ENCODE data around the gene PSMG1. TPM values are rescaled to one million over a fixed set of nuclear protein-coding genes. Genes with fewer than 3 reads are reported as not detected.

PSMG1 gene
- total RNA-seq, 2 experiments from 2014 or later, result 7.8 to 7.9 TPM

DNA sequence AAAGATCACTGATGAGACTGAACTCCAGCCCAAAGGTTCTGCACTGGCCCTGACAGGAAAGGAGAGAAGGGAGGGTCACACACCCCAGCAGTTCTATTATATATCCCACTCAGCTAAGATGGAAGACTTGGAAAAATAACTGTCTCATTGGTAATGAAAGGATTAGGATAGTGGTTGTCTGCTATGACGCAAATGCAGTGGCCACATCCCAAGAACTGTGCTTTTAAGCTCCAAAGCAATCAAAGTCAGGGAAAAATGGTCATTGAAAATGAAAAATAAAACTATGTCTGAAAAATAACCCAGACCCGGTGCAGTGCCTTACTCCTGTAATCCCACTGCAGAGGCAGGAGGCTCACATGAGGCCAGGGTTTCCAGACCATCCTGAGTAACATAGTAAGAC is 31.0 kb downstream of the PSMG1 start:
- Mint-ChIP-seq H3K4me1 (ENCODE audit: low read depth) (no peaks in the 10 kb centered on the region), H3K4me3 (no peak overlapping the region), H3K36me3 (ENCODE audit: low read depth) (no peaks in the 10 kb centered on the region), H3K27ac (no peak overlapping the region), H3K27me3 (peaks cover 17% of the 10 kb centered on the region), H3K9me3 (no peaks in the 10 kb centered on the region)
- POLR2A ChIA-PET, result no interaction called here
- no peaks in the 10 kb centered on the region for H3K4me1 ChIP-seq (ENCODE audit: insufficient read depth, low read length)
- CTCF ChIA-PET, result no interaction called here
- ATAC-seq (ENCODE audit: poor library complexity) (no peak), DNase-seq (no peak)
- H3K27me3 ChIP-seq (ENCODE audit: control insufficient read depth in 1 of 2, insufficient read depth in 2 of 2, low read length in 2 of 2), result no peaks in the 10 kb centered on the region
- no peak overlapping the region for H3K27ac ChIP-seq (ENCODE audit: low read depth in 1 of 2, low read length in 2 of 2)
- no peaks in the 10 kb centered on the region for H3K9me3 ChIP-seq (ENCODE audit: control insufficient read depth in 1 of 2, insufficient read depth in 1 of 2, low read length in 2 of 2)
- intact Hi-C loops (cut with DNase I, micrococcal nuclease), result no loop called here
- no peaks in the 10 kb centered on the region for H3K36me3 ChIP-seq (ENCODE audit: insufficient read depth, low read length)
- no peak overlapping the region for H3K4me3 ChIP-seq (ENCODE audit: low read length)
- TF ChIP-seq, protein P1, sequence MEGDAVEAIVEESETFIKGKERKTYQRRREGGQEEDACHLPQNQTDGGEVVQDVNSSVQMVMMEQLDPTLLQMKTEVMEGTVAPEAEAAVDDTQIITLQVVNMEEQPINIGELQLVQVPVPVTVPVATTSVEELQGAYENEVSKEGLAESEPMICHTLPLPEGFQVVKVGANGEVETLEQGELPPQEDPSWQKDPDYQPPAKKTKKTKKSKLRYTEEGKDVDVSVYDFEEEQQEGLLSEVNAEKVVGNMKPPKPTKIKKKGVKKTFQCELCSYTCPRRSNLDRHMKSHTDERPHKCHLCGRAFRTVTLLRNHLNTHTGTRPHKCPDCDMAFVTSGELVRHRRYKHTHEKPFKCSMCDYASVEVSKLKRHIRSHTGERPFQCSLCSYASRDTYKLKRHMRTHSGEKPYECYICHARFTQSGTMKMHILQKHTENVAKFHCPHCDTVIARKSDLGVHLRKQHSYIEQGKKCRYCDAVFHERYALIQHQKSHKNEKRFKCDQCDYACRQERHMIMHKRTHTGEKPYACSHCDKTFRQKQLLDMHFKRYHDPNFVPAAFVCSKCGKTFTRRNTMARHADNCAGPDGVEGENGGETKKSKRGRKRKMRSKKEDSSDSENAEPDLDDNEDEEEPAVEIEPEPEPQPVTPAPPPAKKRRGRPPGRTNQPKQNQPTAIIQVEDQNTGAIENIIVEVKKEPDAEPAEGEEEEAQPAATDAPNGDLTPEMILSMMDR (IDR thresholded peaks at IDR 0.05), result no peak

DNA sequence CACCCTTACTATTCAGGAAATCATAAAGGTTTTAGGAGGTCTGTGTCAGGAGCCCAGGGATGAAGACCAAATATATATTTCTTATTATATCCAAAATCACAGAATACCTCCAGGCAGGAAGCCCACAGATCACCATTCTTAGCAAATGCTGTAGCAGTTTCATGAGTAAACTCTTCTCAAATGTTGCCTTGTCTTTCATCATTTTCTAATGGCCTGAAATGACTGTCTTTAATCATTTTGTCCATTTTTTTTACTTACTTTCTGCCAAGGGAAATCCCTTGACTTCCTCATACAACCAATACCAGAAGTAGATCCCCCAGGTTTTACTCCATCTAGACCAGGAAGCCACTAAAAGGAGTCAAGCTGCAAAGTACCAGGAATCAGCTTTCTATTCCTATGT is 32.4 kb downstream of the PSMG1 start:
- H3K4me1 ChIP-seq (ENCODE audit: insufficient read depth, low read length), result no peaks in the 10 kb centered on the region
- Mint-ChIP-seq H3K4me3 (no peak overlapping the region), H3K36me3 (ENCODE audit: low read depth) (no peaks in the 10 kb centered on the region), H3K9me3 (no peaks in the 10 kb centered on the region), H3K27me3 (peaks cover 17% of the 10 kb centered on the region), H3K27ac (no peak overlapping the region), H3K4me1 (ENCODE audit: low read depth) (no peaks in the 10 kb centered on the region)
- TF ChIP-seq, protein P1 (IDR thresholded peaks at IDR 0.05), result no peak
- H3K4me3 ChIP-seq (ENCODE audit: low read length), result no peak overlapping the region
- intact Hi-C loops (cut with DNase I, micrococcal nuclease), result no loop called here
- CTCF ChIA-PET, result no interaction called here
- no peaks in the 10 kb centered on the region for H3K9me3 ChIP-seq (ENCODE audit: control insufficient read depth in 1 of 2, insufficient read depth in 1 of 2, low read length in 2 of 2)
- POLR2A ChIA-PET, result no interaction called here
- no peaks in the 10 kb centered on the region for H3K27me3 ChIP-seq (ENCODE audit: control insufficient read depth in 1 of 2, insufficient read depth in 2 of 2, low read length in 2 of 2)
- DNase-seq, result no peak
- no peak for ATAC-seq (ENCODE audit: poor library complexity)
- no peaks in the 10 kb centered on the region for H3K36me3 ChIP-seq (ENCODE audit: insufficient read depth, low read length)
- no peak overlapping the region for H3K27ac ChIP-seq (ENCODE audit: low read depth in 1 of 2, low read length in 2 of 2)

DNA sequence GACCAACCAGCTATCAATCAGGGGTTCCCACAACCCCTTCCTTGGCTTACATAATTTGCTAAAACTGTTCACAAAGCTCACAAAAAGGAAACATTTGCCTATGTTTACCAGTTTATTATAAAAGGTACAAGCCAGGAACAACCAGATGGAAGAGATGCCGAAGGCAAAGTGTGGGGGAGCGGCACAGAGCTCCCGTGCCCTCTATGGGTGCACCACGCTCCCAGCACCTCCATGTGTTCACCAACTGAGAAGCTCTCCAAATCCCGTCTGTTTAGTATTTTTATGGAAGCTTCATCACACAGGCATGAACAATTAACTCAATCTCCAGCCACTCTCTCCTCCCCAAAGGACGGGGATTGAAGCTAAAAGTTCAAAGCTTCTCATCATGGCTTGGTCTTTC is 32.9 kb downstream of the PSMG1 start:
- TF ChIP-seq, protein P1 (IDR thresholded peaks at IDR 0.05), result no peak
- H3K27ac ChIP-seq (ENCODE audit: low read depth in 1 of 2, low read length in 2 of 2), result no peak overlapping the region
- Mint-ChIP-seq H3K4me1 (ENCODE audit: low read depth) (no peaks in the 10 kb centered on the region), H3K9me3 (no peaks in the 10 kb centered on the region), H3K36me3 (ENCODE audit: low read depth) (no peaks in the 10 kb centered on the region), H3K27ac (no peak overlapping the region), H3K27me3 (peaks cover 17% of the 10 kb centered on the region), H3K4me3 (no peak overlapping the region)
- no peaks in the 10 kb centered on the region for H3K4me1 ChIP-seq (ENCODE audit: insufficient read depth, low read length)
- H3K4me3 ChIP-seq (ENCODE audit: low read length), result no peak overlapping the region
- no peaks in the 10 kb centered on the region for H3K9me3 ChIP-seq (ENCODE audit: control insufficient read depth in 1 of 2, insufficient read depth in 1 of 2, low read length in 2 of 2)
- CTCF ChIA-PET, result no interaction called here
- H3K27me3 ChIP-seq (ENCODE audit: control insufficient read depth in 1 of 2, insufficient read depth in 2 of 2, low read length in 2 of 2), result no peaks in the 10 kb centered on the region
- POLR2A ChIA-PET, result no interaction called here
- intact Hi-C loops (cut with DNase I, micrococcal nuclease), result no loop called here
- H3K36me3 ChIP-seq (ENCODE audit: insufficient read depth, low read length), result no peaks in the 10 kb centered on the region
- ATAC-seq (ENCODE audit: poor library complexity), result no peak
- DNase-seq, result no peak

Data from CD4-positive, alpha-beta T cell (primary cell).